Mammary epithelial cell (primary cell): ENCODE measurements around the gene BNIP2.

Source experiments
- CTCF ChIP-seq, 2 donors: IDR thresholded peaks in 1 of 2; conservative IDR thresholded peaks in 1 of 2; 2 replicates each; pipeline ENCODE4 v1.5.1; 2011 to 2012; ENCODE audit warnings: inconsistent platforms in 2 of 2, low read length in 2 of 2, mild to moderate bottlenecking in 2 of 2, control low read depth in 1 of 2, low read depth in 1 of 2; ENCODE audit not compliant: insufficient read depth in 1 of 2; ENCODE audit errors: extremely low read depth in 1 of 2
- EZH2 ChIP-seq: IDR thresholded peaks from 2 replicates; pipeline ENCODE4 v1.6.1; 2012; ENCODE audit warnings: low read length, inconsistent platforms, borderline replicate concordance

GRCh38 chr15:59686389-59686788 is 2.7 kb downstream of the BNIP2 start:
- TF ChIP-seq EZH2 = no peak
- TF ChIP-seq CTCF (conservative IDR thresholded peaks at IDR 0.05 in 1 of 2, IDR thresholded peaks at IDR 0.05 in 1 of 2; ENCODE audit: extremely low read depth in 1 of 2, insufficient read depth in 1 of 2, low read depth in 1 of 2, low read length in 2 of 2) = no peak
